GM10266 (cell line): ENCODE measurements around the gene LORICRIN.

Experiments
- DNase-seq: peaks from one replicate; pipeline ENCODE4 v3.0.0; 2012; ENCODE audit errors: extremely low spot score
- TF ChIP-seq, protein P1 (sequence below): IDR thresholded peaks from 2 replicates; pipeline ENCODE4 v1.5.1; 2012; ENCODE audit warnings: mild to moderate bottlenecking, low read depth; ENCODE audit not compliant: control insufficient read depth, insufficient read depth; ENCODE audit errors: missing control alignments

The LORICRIN gene

DNA sequence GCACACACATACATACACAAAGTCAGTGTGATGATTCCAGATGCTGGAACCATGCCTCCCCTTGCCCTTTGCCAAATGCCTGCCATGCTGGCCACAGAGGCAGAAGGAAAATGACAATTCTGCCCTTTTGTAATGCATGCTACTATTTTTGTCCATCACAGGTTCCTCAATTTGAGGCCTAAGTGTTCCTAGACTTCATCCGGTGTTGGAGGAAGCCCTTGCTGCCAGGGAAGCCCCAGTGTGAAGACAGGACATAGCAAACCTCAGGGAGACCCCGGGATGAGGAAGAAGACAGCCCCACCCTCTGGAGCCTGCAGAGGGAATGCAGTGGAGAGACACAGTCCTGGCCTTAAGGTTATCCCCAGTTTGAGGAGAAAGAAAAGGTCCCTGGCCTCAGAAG lies 27.7 kb upstream of the LORICRIN start:
- TF ChIP-seq, protein P1, sequence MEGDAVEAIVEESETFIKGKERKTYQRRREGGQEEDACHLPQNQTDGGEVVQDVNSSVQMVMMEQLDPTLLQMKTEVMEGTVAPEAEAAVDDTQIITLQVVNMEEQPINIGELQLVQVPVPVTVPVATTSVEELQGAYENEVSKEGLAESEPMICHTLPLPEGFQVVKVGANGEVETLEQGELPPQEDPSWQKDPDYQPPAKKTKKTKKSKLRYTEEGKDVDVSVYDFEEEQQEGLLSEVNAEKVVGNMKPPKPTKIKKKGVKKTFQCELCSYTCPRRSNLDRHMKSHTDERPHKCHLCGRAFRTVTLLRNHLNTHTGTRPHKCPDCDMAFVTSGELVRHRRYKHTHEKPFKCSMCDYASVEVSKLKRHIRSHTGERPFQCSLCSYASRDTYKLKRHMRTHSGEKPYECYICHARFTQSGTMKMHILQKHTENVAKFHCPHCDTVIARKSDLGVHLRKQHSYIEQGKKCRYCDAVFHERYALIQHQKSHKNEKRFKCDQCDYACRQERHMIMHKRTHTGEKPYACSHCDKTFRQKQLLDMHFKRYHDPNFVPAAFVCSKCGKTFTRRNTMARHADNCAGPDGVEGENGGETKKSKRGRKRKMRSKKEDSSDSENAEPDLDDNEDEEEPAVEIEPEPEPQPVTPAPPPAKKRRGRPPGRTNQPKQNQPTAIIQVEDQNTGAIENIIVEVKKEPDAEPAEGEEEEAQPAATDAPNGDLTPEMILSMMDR, result no peak
- DNase-seq, result no peak

DNA sequence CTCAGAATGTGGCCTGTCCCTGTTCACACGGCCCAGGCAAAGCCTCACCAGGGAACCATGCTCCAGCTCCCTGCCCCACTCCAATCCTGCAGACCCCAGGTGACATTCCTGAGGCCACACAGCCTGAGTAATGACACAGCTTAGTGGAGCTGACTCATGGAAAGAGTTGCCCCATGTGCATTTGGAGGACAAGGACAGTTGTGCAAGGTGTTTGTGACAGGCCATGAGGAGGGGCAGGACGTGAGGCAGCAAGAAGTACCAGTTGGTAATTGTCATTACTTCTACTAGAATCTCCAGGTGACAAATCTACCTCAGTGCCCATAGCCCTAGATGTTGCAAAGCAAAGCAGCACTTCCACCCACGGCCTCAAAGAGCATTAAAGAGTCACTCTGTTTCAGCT lies 26.9 kb upstream of the LORICRIN start:
- DNase-seq, result no peak
- TF ChIP-seq, protein P1, result no peak

DNA sequence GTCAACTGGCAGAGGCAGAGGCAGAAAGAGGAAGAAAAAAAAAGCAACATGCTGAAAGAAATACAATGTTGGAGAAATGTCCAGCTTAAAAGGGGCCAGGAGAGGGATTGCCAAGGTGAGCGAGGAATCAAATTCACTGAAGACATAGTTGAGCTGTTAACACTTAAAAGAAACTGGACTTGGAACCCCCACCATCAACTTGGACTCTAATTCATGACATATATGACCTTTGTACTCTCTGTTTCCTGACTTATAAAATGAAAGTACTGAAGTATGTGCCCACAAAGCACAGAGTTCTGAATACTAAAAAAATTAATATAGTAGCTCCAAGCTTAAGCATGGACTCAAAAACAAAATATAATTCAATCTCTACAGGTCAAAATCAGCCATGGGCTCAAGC lies 26.0 kb upstream of the LORICRIN start:
- TF ChIP-seq, protein P1, result no peak
- DNase-seq, result no peak

DNA sequence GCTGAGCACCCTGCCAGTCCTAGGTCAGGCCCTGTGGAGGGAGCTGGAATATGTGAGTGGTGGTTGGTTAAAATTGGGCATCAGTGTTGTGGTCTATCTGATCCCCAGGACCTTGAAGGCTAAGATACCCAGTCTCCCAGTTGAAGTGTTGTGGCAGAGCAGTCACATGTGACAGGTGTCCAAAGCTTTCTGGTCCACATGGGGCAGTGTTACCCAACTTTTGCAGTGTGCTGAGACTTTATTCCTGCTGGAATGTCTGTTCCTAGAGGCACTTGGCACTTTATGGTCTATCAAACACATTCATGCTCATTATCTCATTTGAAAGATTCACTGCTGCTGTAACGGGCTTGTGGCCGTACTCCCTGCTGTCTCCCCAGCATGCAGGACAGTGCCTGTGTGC lies 21.0 kb upstream of the LORICRIN start:
- DNase-seq, result no peak

DNA sequence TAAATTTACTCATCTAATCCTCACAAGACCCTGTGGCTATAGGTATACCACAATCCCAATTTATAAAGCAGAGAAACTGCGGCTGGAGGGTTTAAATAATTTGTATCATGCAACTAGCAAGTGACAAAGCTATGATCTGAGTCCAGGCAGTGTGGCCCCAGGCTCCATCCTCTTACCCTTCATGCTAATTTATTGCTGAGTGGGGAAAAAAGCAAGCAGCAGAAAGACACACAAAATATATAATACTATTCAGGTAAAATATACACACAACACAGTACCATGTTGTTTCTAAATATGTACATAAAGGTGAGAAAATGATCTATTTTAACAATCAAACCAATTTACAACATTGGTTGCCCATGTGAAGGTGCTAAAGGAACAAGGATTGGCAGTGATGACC lies 17.3 kb upstream of the LORICRIN start:
- TF ChIP-seq, protein P1, result no peak
- DNase-seq, result no peak

More for the DNA sequence above, 21.0 kb upstream of the LORICRIN start:
- TF ChIP-seq, protein P1, result peak; percentile 28

DNA sequence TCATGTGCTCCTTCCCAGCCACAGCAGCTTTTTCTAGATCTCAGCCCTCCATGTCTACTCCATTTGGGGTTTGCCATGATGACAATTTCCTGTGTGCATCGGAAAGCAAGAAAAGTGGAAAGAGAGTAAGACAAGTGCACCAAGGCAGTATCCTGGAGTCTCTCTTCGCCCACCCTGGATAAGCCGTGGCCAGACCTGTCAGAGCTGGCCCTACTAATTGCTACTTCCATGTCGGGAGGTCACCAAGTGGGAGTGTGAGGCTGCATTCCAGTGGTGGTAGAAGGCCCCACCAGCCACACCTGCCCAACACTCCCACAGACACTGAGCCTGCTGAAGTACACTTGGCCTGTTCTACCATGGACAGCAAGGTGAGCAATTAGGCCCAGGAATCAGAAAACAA lies 14.0 kb upstream of the LORICRIN start:
- DNase-seq, result no peak
- TF ChIP-seq, protein P1, result no peak

DNA sequence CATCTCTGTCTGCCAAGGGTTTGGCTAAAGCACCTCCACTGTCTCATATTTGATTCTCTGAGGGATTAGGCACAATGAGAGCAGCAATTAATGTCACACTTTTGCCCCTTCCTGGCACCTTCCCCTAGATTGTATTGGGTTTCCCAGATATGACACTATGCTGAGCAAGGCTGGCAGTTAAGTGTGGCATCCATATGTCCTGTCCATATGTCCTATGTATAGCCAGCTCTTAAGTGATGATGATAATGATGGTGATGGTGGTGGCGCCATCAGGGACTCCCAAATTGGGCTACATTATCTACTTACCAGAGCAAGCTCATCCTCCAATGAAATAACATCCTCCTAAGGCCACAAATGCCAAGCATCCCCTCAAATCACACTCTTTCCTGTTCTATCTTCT lies 13.5 kb upstream of the LORICRIN start:
- TF ChIP-seq, protein P1, result no peak
- no peak for DNase-seq
